MCF 10A (cell line): Measurements from ENCODE around the gene JAKMIP2. TPM values are rescaled to one million over a fixed set of nuclear protein-coding genes. Genes with fewer than 3 reads are reported as not detected.

Source experiments
- BruUV-seq: library from RNA; stranded (reverse); fragments of 400-500 nt; replicated peaks from 2 replicates; lab custom pipeline; 2021; lab: Mats Ljungman, UMichigan
- CTCF ChIA-PET: fragments of 300-600 bp; sonication (Branson Sonifier 250); formaldehyde crosslinking; extraction: SDS; loops from one replicate; lab custom pipeline; 2021; ENCODE audit warnings: antibody characterized with exemption, inconsistent platforms; lab: Yijun Ruan, JAX
- POLR2A ChIA-PET: fragments of 300-600, 350-650 bp; sonication (Branson Sonifier 250); formaldehyde crosslinking; extraction: SDS; loops from one replicate; lab custom pipeline; 2020; ENCODE audit warnings: antibody characterized with exemption, inconsistent platforms; lab: Yijun Ruan, JAX
- DNase-seq: peaks from one replicate; pipeline ENCODE4 v3.0.0-alpha.2; 2018; ENCODE audit not compliant: unreplicated experiment
- H3K27ac Mint-ChIP-seq: one replicate; pipeline ENCODE4 v1.8.0; 2022; ENCODE audit warnings: mild to moderate bottlenecking, low read depth, mixed read lengths; ENCODE audit not compliant: unreplicated experiment
- H3K27me3 Mint-ChIP-seq: one replicate; pipeline ENCODE4 v1.8.0; 2022; ENCODE audit warnings: mixed read lengths; ENCODE audit not compliant: insufficient read depth, unreplicated experiment
- H3K36me3 Mint-ChIP-seq: one replicate; pipeline ENCODE4 v1.8.0; 2022; ENCODE audit warnings: mild to moderate bottlenecking, moderate library complexity, mixed read lengths; ENCODE audit not compliant: insufficient read depth, unreplicated experiment
- H3K4me1 Mint-ChIP-seq: one replicate; pipeline ENCODE4 v1.8.0; 2022; ENCODE audit warnings: mixed read lengths; ENCODE audit not compliant: insufficient read depth, unreplicated experiment
- H3K4me3 Mint-ChIP-seq: one replicate; pipeline ENCODE4 v1.8.0; 2022; ENCODE audit warnings: mild to moderate bottlenecking, moderate library complexity, mixed read lengths; ENCODE audit not compliant: unreplicated experiment
- H3K9me3 Mint-ChIP-seq: one replicate; pipeline ENCODE4 v1.8.0; 2022; ENCODE audit warnings: mixed read lengths; ENCODE audit not compliant: unreplicated experiment
- intact Hi-C: fragments of 100-400 bp; cut with micrococcal nuclease; formaldehyde crosslinking; loops from 2 replicates; pipeline ENCODE4 v1.14.1; 2022
- total RNA-seq: library from RNA; stranded (reverse); gene quantifications from 2 replicates; pipeline ENCODE4 v1.2.3, GENCODE V29; 2022
- TF ChIP-seq, protein P1 (sequence below): fragments of 200-600 bp; IDR thresholded peaks from one replicate; pipeline ENCODE4 v1.8.0; 2022; ENCODE audit warnings: antibody characterized with exemption, mild to moderate bottlenecking; ENCODE audit not compliant: unreplicated experiment

JAKMIP2 gene
- total RNA-seq, 1 experiment from 2014 or later: not detected

GRCh38 chr5:147573211-147573610 is 209.3 kb downstream of the JAKMIP2 start:
- H3K4me1 Mint-ChIP-seq: peaks cover 2% of the 10 kb centered on the region
- no TSS peak for BruUV-seq
- TF ChIP-seq, protein P1, sequence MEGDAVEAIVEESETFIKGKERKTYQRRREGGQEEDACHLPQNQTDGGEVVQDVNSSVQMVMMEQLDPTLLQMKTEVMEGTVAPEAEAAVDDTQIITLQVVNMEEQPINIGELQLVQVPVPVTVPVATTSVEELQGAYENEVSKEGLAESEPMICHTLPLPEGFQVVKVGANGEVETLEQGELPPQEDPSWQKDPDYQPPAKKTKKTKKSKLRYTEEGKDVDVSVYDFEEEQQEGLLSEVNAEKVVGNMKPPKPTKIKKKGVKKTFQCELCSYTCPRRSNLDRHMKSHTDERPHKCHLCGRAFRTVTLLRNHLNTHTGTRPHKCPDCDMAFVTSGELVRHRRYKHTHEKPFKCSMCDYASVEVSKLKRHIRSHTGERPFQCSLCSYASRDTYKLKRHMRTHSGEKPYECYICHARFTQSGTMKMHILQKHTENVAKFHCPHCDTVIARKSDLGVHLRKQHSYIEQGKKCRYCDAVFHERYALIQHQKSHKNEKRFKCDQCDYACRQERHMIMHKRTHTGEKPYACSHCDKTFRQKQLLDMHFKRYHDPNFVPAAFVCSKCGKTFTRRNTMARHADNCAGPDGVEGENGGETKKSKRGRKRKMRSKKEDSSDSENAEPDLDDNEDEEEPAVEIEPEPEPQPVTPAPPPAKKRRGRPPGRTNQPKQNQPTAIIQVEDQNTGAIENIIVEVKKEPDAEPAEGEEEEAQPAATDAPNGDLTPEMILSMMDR: no peak
- no peaks in the 10 kb centered on the region for H3K36me3 Mint-ChIP-seq
- no peak overlapping the region for H3K4me3 Mint-ChIP-seq
- no peak for DNase-seq
- no peak overlapping the region for H3K27ac Mint-ChIP-seq
- ChIA-PET CTCF (interaction anchor here (0.6 to 9.1 kb wide), 12 partner anchors 13 to 1074 kb away, joined by 3 to 210 read pairs (median 3); no protein-coding TSS in a partner anchor), POLR2A (interaction anchor here (0.7 kb wide), 1 partner anchor 181 kb away, joined by 3 read pairs; no protein-coding TSS in a partner anchor)
- H3K9me3 Mint-ChIP-seq: no peaks in the 10 kb centered on the region
- no peaks in the 10 kb centered on the region for H3K27me3 Mint-ChIP-seq
- intact Hi-C loops: loop anchor here (10.0 kb wide), 1 partner anchor 608 kb away; no protein-coding TSS in a partner anchor

DNA sequence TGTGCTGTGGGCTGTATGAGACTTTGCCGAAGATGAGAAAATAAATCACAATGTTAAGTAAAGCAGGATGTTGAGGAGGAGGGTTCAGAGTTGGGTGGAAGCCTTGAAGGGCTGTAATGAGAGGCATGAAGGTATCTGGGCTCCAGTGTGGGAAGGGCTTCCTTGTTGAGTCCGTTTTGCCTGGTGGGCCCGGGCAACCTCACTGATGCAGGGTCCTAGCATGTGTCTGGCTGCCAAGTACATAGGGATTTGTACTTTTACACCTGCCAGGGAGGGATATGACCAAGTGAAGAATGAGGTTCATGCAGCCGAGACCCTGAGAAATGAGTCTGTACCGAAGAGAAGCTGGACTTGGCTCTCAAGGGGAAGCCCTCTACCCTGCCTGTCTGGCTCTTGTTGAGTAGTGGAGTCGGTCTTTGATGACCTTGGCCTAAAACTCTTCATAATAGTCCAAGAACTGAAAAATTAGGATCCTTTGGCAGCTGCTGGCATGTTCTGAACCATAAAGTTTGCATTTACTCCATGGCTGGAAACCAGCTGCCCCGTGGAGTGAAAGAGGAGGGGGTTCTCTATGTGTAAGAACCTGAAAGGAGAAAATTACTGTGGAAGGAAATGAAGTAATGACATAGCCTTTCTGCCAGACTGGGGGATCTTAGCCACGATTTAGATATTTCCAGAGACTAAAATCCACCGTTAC is 213.7 kb downstream of the JAKMIP2 start:
- intact Hi-C loops: no loop called here
- BruUV-seq: no TSS peak
- Mint-ChIP-seq H3K4me3 (no peak overlapping the region), H3K4me1 (peaks cover 23% of the 10 kb centered on the region), H3K27me3 (no peaks in the 10 kb centered on the region), H3K27ac (no peak overlapping the region), H3K9me3 (no peaks in the 10 kb centered on the region), H3K36me3 (no peaks in the 10 kb centered on the region)
- ChIA-PET CTCF (interaction anchor here (3.6 kb wide), 1 partner anchor 10 kb away, joined by 18 read pairs; no protein-coding TSS in a partner anchor), POLR2A (no interaction called here)
- TF ChIP-seq, protein P1: no peak
- DNase-seq: no peak

DNA sequence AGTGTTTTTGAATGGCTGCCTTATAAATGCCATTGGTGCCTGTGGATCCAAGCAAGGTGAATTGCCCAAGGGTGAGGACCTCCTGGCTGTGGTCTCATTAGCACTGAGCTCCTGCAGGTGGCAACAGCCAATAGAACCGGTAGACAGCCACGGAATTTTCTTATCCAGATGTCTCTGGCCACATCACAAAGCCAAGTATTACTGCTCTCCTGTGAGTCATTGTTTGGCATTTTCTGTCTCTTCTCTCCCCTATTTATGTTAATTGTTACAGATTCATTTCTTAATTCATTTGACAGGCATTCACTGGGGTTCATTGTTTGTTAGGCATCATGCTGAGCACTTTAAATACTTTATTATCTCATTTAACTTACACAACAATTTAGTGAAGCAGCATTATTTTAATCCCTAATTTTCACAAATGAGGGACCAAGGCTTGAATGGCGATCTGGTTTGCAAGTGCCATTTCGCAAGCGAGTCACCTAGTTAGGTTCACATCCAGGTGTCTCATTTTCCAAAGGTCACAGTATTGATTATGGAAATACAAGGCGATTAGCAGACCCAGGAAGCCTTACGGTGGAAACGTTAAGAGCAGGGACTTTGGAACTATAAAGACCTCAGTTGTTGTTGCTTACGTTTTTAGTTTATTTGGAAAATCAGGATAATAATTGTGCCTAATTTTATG is 214.5 kb downstream of the JAKMIP2 start:
- Mint-ChIP-seq H3K9me3 (no peaks in the 10 kb centered on the region), H3K27ac (no peak overlapping the region), H3K27me3 (no peaks in the 10 kb centered on the region), H3K36me3 (no peaks in the 10 kb centered on the region), H3K4me1 (peaks cover 23% of the 10 kb centered on the region), H3K4me3 (no peak overlapping the region)
- no TSS peak for BruUV-seq
- DNase-seq: peak; percentile 65
- TF ChIP-seq, protein P1: no peak
- intact Hi-C loops: no loop called here
- CTCF ChIA-PET: interaction anchor here (0.6 to 15.3 kb wide), 6 partner anchors 8 to 85 kb away, joined by 3 to 156 read pairs (median 4); partner anchors contain the start of gene DPYSL3
- POLR2A ChIA-PET: interaction anchor here (0.6 to 1.0 kb wide), 3 partner anchors 9 to 93 kb away, joined by 3 to 6 read pairs (median 3); no protein-coding TSS in a partner anchor

DNA sequence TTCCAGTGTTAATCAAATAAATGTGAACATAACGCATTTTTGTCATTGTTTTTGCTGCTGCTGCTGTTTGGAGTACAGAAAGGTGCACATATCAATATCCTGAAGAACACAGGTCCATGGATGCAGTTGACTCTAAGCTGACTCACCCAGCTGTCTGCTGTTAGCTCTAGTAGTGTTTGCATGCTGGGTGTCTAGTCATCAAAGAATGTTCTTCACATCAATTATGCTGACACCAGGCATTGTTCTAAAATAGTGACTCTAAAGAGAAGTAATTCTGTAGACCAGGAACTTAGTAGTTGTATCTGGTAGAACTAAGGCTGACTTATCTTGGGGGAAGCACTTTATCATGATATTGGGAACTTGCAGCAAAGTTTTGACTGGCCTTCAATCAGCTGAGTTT is 217.0 kb downstream of the JAKMIP2 start:
- Mint-ChIP-seq H3K27ac (no peak overlapping the region), H3K4me1 (peaks cover 23% of the 10 kb centered on the region), H3K4me3 (no peak overlapping the region), H3K27me3 (no peaks in the 10 kb centered on the region), H3K36me3 (no peaks in the 10 kb centered on the region), H3K9me3 (no peaks in the 10 kb centered on the region)
- DNase-seq: peak; percentile 43
- intact Hi-C loops: no loop called here
- BruUV-seq: no TSS peak
- TF ChIP-seq, protein P1: no peak
- CTCF ChIA-PET: interaction anchor here (0.6 to 15.3 kb wide), 10 partner anchors 11 to 922 kb away, joined by 3 to 156 read pairs (median 4); partner anchors contain the start of gene DPYSL3
- POLR2A ChIA-PET: interaction anchor here (0.8 to 1.0 kb wide), 2 partner anchors 12 to 528 kb away, joined by 3 read pairs; no protein-coding TSS in a partner anchor
